ENCODE measurements around the gene CLDN19.

The CLDN19 gene

GRCh38 chr1:42739753-42740700 lies at the start of gene CLDN19:
TSS of gene CLDN19 (minus strand) at chr1:42740236. CDS start at chr1:42740063, 173 bp downstream.
- H3K4me3 ChIP-seq (replicated peaks; ENCODE audit: low read depth, low read length): no peak within 1 kb of the TSS
- no peak for DNase-seq (ENCODE audit: extremely low read depth, insufficient read length)
- TF ChIP-seq CTCF (IDR thresholded peaks at IDR 0.05; ENCODE audit: insufficient read depth, low read length, poor library complexity, severe bottlenecking): no peak
- H3K27me3 ChIP-seq (replicated peaks; ENCODE audit: control insufficient read depth, insufficient read depth, low read length): no peaks in the 10 kb centered on the region
- no peaks in the 10 kb centered on the region for H3K36me3 ChIP-seq (ENCODE audit: control insufficient read depth, insufficient read depth, low read length)

DNA sequence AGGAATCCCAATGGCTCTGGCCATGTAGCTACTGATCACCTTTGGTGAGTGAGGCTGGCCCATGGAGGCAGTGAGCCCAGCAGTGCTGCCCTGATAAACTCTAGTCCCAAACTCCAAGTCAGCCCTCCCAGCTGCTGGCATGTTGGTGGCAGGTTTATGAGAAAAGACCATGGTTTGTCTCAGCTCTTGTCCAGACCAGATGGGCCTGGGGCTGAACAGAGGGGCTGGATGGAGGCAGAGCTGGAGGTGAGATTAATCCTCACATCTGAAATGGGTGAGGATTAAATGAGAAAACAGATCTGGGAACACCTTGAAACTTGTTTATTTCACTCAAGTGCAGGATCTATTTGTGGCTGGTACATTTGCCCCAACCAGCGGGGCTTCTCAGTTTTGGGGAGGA lies 48.0 kb upstream of the CLDN19 start:
- DNase-seq (ENCODE audit: extremely low read depth, insufficient read length): no peak
- Histone ChIP-seq H3K27me3 (replicated peaks; ENCODE audit: control insufficient read depth, insufficient read depth, low read length) (no peaks in the 10 kb centered on the region), H3K4me3 (replicated peaks; ENCODE audit: low read depth, low read length) (no peak overlapping the region), H3K36me3 (ENCODE audit: control insufficient read depth, insufficient read depth, low read length) (no peaks in the 10 kb centered on the region)
- TF ChIP-seq CTCF (IDR thresholded peaks at IDR 0.05; ENCODE audit: insufficient read depth, low read length, poor library complexity, severe bottlenecking): no peak

DNA sequence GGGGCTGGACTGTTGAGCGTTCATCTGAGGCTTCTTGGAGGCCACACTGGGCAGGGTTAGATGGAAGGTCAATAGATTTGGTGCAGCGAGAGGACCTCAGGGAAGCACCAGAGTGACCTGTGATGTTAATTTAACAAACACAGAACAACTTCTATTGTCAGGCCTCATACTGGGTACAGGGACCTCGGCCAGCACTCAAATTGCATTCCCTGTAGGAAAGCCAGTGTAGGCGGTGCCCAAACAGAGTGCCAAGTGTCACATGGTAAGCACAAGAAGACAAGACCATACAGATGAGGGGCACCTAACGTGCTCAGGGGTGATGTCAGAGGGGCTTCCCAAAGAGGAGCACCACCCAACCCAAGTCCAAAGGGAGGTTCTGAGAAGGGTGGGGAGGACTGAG lies 46.1 kb upstream of the CLDN19 start:
- TF ChIP-seq CTCF (IDR thresholded peaks at IDR 0.05; ENCODE audit: insufficient read depth, low read length, poor library complexity, severe bottlenecking): no peak
- H3K36me3 ChIP-seq (ENCODE audit: control insufficient read depth, insufficient read depth, low read length): peaks cover 2% of the 10 kb centered on the region
- no peak for DNase-seq (ENCODE audit: extremely low read depth, insufficient read length)
- no peak overlapping the region for H3K4me3 ChIP-seq (replicated peaks; ENCODE audit: low read depth, low read length)
- no peaks in the 10 kb centered on the region for H3K27me3 ChIP-seq (replicated peaks; ENCODE audit: control insufficient read depth, insufficient read depth, low read length)

GRCh38 chr1:42784946-42785693 lies 45.1 kb upstream of the CLDN19 start, which contains the start of gene TMEM269:
TSS of gene TMEM269 (plus strand) at chr1:42784991. CDS start at chr1:42789894, 4,903 bp downstream.
- no peak for TF ChIP-seq CTCF (IDR thresholded peaks at IDR 0.05; ENCODE audit: insufficient read depth, low read length, poor library complexity, severe bottlenecking)
- Histone ChIP-seq H3K27me3 (replicated peaks; ENCODE audit: control insufficient read depth, insufficient read depth, low read length) (no peaks in the 10 kb centered on the region), H3K36me3 (ENCODE audit: control insufficient read depth, insufficient read depth, low read length) (peaks cover 4% of the 10 kb centered on the region), H3K4me3 (replicated peaks; ENCODE audit: low read depth, low read length) (no peak within 1 kb of the TSS)
- DNase-seq (ENCODE audit: extremely low read depth, insufficient read length): no peak

DNA sequence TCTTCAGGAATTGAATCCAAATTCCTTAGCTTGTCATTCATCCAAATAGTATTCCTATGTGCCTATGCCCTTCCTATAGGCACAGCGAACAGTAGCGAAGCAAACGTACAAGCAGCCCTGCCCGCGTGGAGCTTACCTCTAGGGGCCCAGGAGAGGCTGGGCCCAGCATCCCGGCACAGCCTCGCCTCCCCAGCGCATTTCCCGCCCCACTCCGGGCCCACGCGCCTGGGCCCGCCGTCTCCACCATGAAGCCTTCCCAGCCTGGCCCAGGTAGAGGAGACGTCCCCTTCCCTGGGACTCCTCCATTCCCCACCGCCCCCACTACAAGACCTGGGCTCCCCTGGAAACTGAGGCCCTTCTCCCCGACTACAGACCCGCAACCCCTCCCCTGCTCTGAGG lies 44.5 kb upstream of the CLDN19 start:
- DNase-seq (ENCODE audit: extremely low read depth, insufficient read length): no peak
- no peaks in the 10 kb centered on the region for H3K27me3 ChIP-seq (replicated peaks; ENCODE audit: control insufficient read depth, insufficient read depth, low read length)
- no peak for TF ChIP-seq CTCF (IDR thresholded peaks at IDR 0.05; ENCODE audit: insufficient read depth, low read length, poor library complexity, severe bottlenecking)
- no peak overlapping the region for H3K4me3 ChIP-seq (replicated peaks; ENCODE audit: low read depth, low read length)
- H3K36me3 ChIP-seq (ENCODE audit: control insufficient read depth, insufficient read depth, low read length): peaks cover 4% of the 10 kb centered on the region
